Measurements from ENCODE around the gene ACTR2.

GRCh38 chr2:65199166-65199565, 28.5 kb upstream of the ACTR2 start:
- TF ChIP-seq TAF1 (IDR thresholded peaks at IDR 0.05; ENCODE audit: borderline replicate concordance, low read depth, low read length) (no peak), POLR2AphosphoS5 (IDR thresholded peaks at IDR 0.05; ENCODE audit: low read depth, low read length) (no peak)
